ENCODE data around the gene SAA1.
"Not testable (repeated sequence)": the region's sequence is repeated elsewhere in the genome, so short reads cannot be mapped to it uniquely, and the experiment has no call there.

The SAA1 gene

DNA sequence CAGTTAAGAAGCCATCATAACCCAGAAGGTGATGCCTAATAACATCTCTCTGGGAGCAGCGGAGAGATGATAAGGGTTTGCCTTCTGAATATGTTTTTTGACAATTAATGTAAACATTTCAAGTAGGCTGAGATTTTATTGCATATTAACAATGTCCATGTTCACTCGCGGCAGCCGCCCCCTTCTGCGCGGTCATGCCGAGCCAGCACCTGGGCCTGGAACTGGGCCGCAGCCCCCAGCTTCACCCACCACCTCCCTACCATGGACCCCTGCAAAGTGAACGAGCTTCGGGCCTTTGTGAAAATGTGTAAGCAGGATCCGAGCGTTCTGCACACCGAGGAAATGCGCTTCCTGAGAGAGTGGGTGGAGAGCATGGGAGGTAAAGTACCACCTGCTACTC is 4.3 kb upstream of the SAA1 start:
- DNase-seq = no peak

DNA sequence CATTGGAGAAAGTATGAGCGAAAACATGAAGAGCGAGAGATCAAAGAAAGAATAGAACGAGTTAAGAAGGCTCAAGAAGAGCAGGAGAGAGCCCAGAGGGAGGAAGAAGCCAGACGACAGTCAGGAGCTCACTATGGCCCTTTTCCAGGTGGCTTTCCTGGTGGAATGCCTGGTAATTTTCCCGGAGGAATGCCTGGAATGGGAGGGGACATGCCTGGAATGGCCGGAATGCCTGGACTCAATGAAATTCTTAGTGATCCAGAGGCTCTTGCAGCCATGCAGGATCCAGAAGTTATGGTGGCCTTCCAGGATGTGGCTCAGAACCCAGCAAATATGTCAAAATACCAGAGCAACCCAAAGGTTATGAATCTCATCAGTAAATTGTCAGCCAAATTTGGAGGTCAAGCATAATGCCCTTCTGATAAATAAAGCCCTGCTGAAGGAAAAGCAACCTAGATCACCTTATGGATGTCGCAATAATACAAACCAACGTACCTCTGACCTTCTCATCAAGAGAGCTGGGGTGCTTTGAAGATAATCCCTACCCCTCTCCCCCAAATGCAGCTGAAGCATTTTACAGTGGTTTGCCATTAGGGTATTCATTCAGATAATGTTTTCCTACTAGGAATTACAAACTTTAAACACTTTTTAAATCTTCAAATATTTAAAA is 3.2 kb upstream of the SAA1 start:
- not testable (repeated sequence) for DNase-seq

DNA sequence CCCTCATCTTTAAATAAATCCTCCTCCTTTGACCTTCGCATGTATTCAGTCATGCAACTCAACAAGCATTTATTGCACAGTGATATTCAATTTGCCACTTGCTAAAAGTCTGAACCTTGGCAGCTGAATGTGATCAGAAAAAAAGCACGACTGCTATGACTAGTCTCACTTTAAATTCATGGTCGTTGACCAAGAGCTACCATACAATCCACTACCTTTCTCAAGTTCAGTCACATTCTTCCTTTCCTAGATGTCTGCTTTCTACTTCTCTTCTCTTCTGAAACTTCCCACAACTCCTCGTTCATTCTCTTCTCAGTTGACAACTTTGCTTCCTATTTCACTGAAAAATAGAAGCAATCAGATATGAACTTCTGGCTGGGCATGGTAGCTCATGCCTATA is 2.0 kb upstream of the SAA1 start:
- no peak for DNase-seq

DNA sequence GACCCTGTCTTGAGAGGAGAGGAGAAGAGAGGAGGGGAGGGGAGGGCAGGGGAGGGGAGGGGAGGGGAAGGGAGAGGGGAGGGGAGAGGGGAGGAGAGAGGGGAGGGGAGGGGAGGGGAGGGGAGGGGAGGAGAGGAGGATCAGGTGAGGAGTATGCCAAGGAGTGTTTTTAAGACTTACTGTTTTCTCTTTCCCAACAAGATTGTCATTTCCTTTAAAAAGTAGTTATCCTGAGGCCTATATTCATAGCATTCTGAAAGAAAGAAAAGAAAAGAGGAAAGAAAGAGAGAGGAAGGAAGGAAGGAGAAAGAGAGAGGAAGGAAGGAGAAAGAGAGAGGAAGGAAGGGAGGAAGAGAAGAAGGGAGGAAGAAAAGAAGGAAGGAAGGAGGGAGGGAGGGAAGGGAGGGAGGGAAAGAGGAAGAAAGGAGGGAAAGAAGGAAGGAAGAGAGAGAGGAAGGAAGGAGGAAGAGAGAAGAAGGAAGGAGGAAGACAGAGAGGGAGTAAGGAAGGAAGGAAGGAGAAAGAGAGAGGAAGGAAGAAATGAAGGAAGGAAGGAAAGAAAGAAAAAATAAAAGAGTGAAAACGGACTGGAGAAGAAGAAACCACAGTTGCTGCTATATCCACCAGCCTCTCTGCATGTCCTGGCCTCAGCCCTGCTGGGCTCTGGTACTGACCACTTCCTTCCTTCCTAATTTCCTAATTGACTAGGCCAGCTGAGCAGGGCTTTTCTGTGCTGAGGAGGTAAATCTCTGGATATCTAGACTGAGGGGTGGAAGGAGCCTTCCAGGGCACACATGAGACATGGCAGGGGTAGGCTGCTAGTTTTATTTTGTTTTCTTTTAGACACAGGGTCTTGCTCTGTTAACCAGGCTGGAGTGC is 1.1 kb upstream of the SAA1 start:
- no peak for DNase-seq

- not testable (repeated sequence) for DNase-seq
These were observed 1.5 kb downstream of the SAA1 start for GRCh38 chr11:18267335-18268133.

DNA sequence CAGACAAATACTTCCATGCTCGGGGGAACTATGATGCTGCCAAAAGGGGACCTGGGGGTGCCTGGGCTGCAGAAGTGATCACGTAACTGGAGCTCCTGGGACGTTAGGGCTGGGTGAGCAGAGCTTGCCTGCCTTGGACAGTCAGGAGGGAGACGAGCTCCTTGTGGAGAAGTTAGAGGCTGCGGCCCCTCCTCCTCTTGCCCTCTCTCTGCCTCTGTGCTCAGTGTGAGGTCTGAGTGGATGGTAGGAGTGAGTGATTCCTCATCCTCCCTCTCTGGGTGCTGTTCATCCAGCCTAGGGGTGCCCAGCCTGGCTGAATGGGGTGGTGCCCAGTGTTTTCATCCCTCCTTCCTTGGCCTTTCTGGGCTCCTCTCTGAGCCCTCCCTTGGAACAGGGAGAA is 3.2 kb downstream of the SAA1 start:
- DNase-seq = not testable (repeated sequence)

GRCh38 chr11:18270102-18270501 is 4.0 kb downstream of the SAA1 start:
- no peak for DNase-seq

- no peak for DNase-seq
These were observed 5.1 kb downstream of the SAA1 start for GRCh38 chr11:18271206-18271605.

DNA sequence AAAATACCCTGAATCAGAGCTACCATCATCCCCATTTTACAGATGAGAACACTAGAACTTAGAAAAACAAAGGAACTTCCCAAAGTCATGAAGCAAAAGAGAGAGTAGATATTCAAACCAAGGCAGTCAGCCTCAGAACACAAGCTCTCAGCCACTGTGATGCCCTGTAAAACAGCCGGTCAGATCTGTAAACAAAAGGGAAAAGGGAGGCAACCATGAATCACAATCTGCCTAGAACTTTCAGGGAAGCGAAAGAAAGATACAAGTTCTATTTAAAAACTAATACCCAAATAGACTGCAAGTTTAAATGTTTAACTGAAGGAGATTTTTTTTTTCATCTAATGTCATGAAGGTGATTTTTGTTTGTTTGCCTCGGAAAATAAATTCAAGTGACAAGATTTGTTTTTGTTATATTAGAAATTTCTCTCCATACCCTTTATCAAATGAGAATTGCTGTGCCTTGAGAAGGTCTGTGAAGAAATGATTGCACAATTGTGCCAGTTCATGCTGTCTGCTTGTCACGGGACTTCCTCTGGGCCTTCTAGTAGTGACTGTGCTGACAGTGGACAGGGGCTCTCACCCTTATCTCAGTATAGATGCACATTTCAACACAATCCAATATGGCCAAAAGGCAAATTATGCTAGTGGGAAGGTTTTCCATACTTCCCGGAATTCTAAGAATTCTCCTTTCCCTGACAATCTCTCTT is 11.7 kb downstream of the SAA1 start:
- DNase-seq = no peak

DNA sequence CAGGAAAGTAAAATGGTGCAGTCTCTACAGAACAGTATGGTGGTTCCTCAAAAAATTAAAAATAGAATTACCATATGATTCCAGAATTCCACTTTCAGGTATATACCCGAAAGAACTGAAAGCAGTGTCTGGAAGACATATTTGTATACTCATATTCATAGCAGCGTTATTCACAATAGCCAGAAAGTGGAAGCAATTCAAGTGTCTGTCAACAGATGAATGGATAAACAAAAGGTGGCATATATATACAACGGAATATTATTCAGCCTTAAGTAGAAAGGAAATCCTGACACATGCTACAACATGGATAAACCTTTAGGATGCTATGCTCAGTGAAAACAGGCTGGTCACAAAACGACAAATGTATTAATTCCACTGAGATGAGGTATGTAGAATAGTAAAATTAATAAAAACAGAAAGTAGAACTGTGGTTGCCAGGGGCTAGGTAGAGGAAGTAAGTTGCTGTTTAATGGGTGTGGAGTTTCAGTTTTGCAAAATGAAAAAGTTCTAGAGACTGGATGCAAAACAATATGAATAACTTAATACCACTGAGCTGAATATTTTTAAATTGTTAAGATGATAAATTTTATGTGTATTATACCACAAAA is 14.5 kb downstream of the SAA1 start:
- no peak for DNase-seq

- no peak for DNase-seq
These were observed 16.6 kb downstream of the SAA1 start for GRCh38 chr11:18282626-18283025.

GRCh38 chr11:18285841-18286240 is 19.8 kb downstream of the SAA1 start:
- DNase-seq = no peak

GRCh38 chr11:18288911-18289310 is 22.8 kb downstream of the SAA1 start:
- DNase-seq = no peak

DNA sequence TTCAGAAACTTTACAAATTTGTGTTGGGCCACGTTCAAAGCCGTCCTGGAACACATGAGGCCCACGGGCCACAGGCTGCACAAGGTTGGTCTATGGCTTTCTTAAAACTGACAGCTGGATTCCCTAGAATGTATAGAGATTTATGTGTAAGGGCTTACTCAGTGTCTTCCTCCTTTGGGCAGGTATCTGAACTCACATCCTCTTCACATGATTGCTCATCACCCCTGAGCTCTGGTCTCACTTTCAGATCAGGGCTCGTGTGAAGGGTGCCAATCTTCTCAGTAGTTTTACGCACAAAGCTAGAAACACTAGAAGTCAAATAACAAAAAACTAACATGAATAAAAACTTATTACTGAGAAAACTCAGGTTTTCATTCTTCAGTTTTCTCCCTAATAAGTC is 28.8 kb downstream of the SAA1 start:
- no peak for DNase-seq

DNA sequence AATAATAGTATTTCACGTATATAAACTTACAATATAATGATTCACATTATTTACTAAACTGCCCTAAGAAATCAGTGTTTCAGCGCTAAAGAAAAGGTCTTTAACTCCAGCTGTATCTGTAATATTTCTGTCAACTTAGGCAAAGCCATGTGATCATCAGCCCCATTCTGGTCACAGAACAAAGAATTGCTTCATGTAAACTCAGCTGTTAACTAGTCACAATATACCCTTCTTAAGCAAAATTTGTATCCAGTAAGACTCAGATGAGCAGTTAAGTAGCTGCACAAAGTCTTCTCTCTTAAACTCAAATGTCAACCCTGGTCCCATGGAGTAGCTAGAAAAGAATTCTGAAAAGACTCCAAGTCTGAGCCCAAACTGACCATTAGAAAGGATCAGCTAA is 29.3 kb downstream of the SAA1 start:
- no peak for DNase-seq

GRCh38 chr11:18299721-18300120 is 33.7 kb downstream of the SAA1 start:
- no peak for DNase-seq

DNA sequence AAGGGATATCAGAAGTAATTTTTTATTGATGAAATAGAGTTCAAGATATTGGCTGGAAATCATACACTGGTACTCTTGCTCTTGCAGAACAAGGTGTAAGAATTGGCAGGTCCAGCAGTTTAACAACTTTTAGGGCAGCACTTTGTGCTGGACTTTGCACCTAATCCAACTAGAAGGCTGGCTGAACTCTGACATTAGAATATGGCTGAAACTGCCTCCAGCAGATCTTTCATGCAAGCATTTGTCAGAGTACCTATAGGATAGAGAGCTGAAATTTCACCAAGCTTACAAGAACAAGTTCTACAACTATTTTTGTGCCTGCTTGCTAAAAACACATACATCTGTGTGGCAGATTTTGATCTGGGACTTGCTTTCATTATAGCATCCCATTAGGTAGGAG is 38.7 kb downstream of the SAA1 start:
- no peak for DNase-seq

- no peak for DNase-seq
These were observed 41.5 kb downstream of the SAA1 start for GRCh38 chr11:18307461-18308139.

- no peak for DNase-seq
These were observed 42.2 kb downstream of the SAA1 start for GRCh38 chr11:18308242-18308641.

DNA sequence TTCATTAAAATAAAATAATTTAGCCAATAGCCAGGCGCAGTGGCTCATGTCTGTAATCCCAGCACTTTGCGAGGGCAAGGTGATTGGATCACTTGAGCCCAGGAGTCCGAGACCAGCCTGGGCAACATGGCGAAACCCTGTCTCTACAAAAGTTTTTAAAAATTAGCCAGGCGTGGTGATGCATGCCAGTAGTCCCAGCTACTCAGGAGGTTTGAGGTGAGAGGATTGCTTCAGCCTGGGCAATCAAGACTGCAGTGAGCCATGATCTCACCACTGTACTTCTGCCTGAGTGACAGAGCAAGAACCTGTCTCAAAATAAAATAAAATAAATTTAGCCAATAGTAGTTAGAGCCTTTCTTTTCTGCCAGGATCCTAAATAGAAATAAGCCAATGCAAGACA is 43.6 kb downstream of the SAA1 start:
- no peak for DNase-seq

- DNase-seq = no peak
These were observed 44.8 kb downstream of the SAA1 start for GRCh38 chr11:18310800-18311340.

- no peak for DNase-seq
These were observed 45.9 kb downstream of the SAA1 start for GRCh38 chr11:18312012-18312411.
